HepG2 (cell line): ENCODE measurements around the gene ACSL4. TPM values are rescaled to one million over a fixed set of nuclear protein-coding genes. Genes with fewer than 3 reads are reported as not detected.

ENCODE experiments used
- CCDC6 ChIP-seq: sonication (generic); formaldehyde crosslinking; IDR thresholded peaks from 2 replicates; pipeline ENCODE4 v1.8.1; 2022; ENCODE audit warnings: mild to moderate bottlenecking, missing genetic modification reagents, moderate library complexity
- ESRRA ChIP-seq: sonication (generic); formaldehyde crosslinking; IDR thresholded peaks from 2 replicates; pipeline ENCODE4 v1.5.1; 2020; ENCODE audit warnings: mild to moderate bottlenecking, low read depth, missing genetic modification reagents
- GATAD2A ChIP-seq: IDR thresholded peaks from 2 replicates; pipeline ENCODE4 v1.6.1; 2016
- GRHL1 ChIP-seq: sonication (generic); formaldehyde crosslinking; conservative IDR thresholded peaks from 2 replicates; pipeline ENCODE4 v1.8.0; 2022; ENCODE audit warnings: missing genetic modification reagents
- HDAC6 ChIP-seq: fragments of 200-600 bp; sonication (generic); IDR thresholded peaks from 2 replicates; pipeline ENCODE4 v1.7.0; 2017; ENCODE audit warnings: mild to moderate bottlenecking, antibody characterized with exemption, low read length, low read depth
- KDM5B ChIP-seq: sonication (generic); formaldehyde crosslinking; IDR thresholded peaks from 2 replicates; pipeline ENCODE4 v1.4.0; 2020; ENCODE audit warnings: missing genetic modification reagents, mild to moderate bottlenecking, borderline replicate concordance
- MAZ ChIP-seq, 2 experiments: sonication (generic) in 1 of 2; formaldehyde crosslinking in 1 of 2; IDR thresholded peaks; 2 replicates each; pipeline versions ENCODE4 v1.5.0 to v1.6.1; 2012 to 2020; ENCODE audit warnings: low read depth in 2 of 2, mild to moderate bottlenecking in 2 of 2, borderline replicate concordance in 1 of 2, improper control_type of control experiment in 1 of 2, low read length in 1 of 2, missing genetic modification reagents in 1 of 2, moderate library complexity in 1 of 2
- MXD1 ChIP-seq: sonication (generic); formaldehyde crosslinking; IDR thresholded peaks from 2 replicates; pipeline ENCODE4 v1.4.0; 2020; ENCODE audit warnings: mild to moderate bottlenecking, missing genetic modification reagents
- MXI1 ChIP-seq: IDR thresholded peaks from 3 replicates; pipeline ENCODE4 v1.6.1; 2012; ENCODE audit warnings: low read depth, low read length, inconsistent platforms, borderline replicate concordance
- NR2F1 ChIP-seq, 2 experiments: fragments of 450-650 bp in 1 of 2; formaldehyde crosslinking in 1 of 2; IDR thresholded peaks; 2 replicates each; pipeline versions ENCODE4 v1.5.0 to v1.6.1; 2016 to 2020; ENCODE audit warnings: mild to moderate bottlenecking in 1 of 2, missing compliant biosample characterization in 1 of 2, missing genetic modification reagents in 1 of 2, moderate library complexity in 1 of 2
- RFXANK ChIP-seq: IDR thresholded peaks from 2 replicates; pipeline ENCODE4 v1.6.1; 2016
- SAP130 ChIP-seq: IDR thresholded peaks from 2 replicates; pipeline ENCODE4 v1.6.1; 2016; ENCODE audit warnings: low read depth
- SIN3B ChIP-seq: fragments of 150-350 bp; IDR thresholded peaks from 2 replicates; pipeline ENCODE4 v1.6.1; 2014; ENCODE audit warnings: low read length
- TFDP1 ChIP-seq: IDR thresholded peaks from 2 replicates; pipeline ENCODE4 v1.6.1; 2016; ENCODE audit warnings: missing compliant biosample characterization, missing genetic modification reagents, borderline replicate concordance
- THAP11 ChIP-seq: IDR thresholded peaks from 2 replicates; pipeline ENCODE4 v1.6.1; 2016; ENCODE audit warnings: missing biosample characterization, missing genetic modification reagents
- ZFYVE20 ChIP-seq: sonication (generic); formaldehyde crosslinking; IDR thresholded peaks from 2 replicates; pipeline ENCODE4 v1.8.0; 2023; ENCODE audit warnings: low read depth, mild to moderate bottlenecking, moderate library complexity, missing genetic modification reagents, borderline replicate concordance
- ZNF451 ChIP-seq: sonication (generic); formaldehyde crosslinking; IDR thresholded peaks from 2 replicates; pipeline ENCODE4 v1.5.0; 2020; ENCODE audit warnings: mild to moderate bottlenecking, missing genetic modification reagents
- polyA plus RNA-seq, 8 experiments: library from polyadenylated mRNA; depleted of rRNA in 3 of 8; stranded (reverse) in 7 of 8; unstranded in 1 of 8; fragments of >200 nt; fragmentation: Illumina TruSeq in 4 of 8; extraction: Trizol in 4 of 8; gene quantifications; 2 replicates each; pipeline versions ENCODE4 v1.2.1 to v1.2.3, GENCODE V29; 2011 to 2016; ENCODE audit warnings: low read depth in 4 of 8, missing spikeins in 1 of 8, mixed read lengths in 1 of 8; ENCODE audit not compliant: insufficient read depth in 1 of 8
- total RNA-seq, 5 experiments: library from RNA; depleted of rRNA; stranded (reverse); fragments of >200 nt; fragmentation: Illumina TruSeq; extraction: Trizol; gene quantifications; 2 replicates each; pipeline ENCODE4 v1.2.3, GENCODE V29; 2016; ENCODE audit warnings: low read depth in 1 of 5
- TF ChIP-seq, protein P1 (sequence below): sonication (generic); formaldehyde crosslinking; conservative IDR thresholded peaks from 2 replicates; pipeline ENCODE4 v1.4.0; 2020; ENCODE audit warnings: mild to moderate bottlenecking, missing genetic modification reagents, moderate library complexity

Gene ACSL4
- total and polyA plus RNA-seq, 2 of the 13 experiments (the other 11 are each of a cell fraction or from before 2014, with no cell fraction given) = 207 to 316 TPM

GRCh38 chrX:109732807-109733612 is at the start of gene ACSL4 (continued):
- TF ChIP-seq TFDP1 (CRISPR knock-in tag) (peak; percentile 15; the same call in 1 of the 2 replicates), CCDC6 (CRISPR knock-in tag) (peak; percentile 43; the same call in 1 of the 2 replicates), KDM5B (CRISPR knock-in tag) (0 out of 2 replicates have a peak, but pooled peaks have one; percentile 46), HDAC6 (no peak), SIN3B (no peak), ZNF451 (peak; percentile 9), RFXANK (CRISPR knock-in tag) (no peak), ESRRA (CRISPR knock-in tag) (no peak), THAP11 (CRISPR knock-in tag) (0 out of 2 replicates have a peak, but pooled peaks have one; percentile 15), GATAD2A (CRISPR knock-in tag) (peak; percentile 24; the same call in 1 of the 2 replicates), MXI1 (peak; percentile 66; the same call in 1 of the 3 replicates), MAZ (IDR thresholded peaks at IDR 0.05; ENCODE audit: borderline replicate concordance, low read depth, low read length) (0 out of 2 replicates have a peak, but pooled peaks have one; percentile 41), MAZ (CRISPR knock-in tag; IDR thresholded peaks at IDR 0.05; ENCODE audit: low read depth) (no peak), MXD1 (CRISPR knock-in tag) (0 out of 2 replicates have a peak, but pooled peaks have one; percentile 62), GRHL1 (CRISPR knock-in tag) (no peak), SAP130 (peak; percentile 26), ZFYVE20 (no peak), NR2F1 (CRISPR knock-in tag; IDR thresholded peaks at IDR 0.05) (no peak)
- TF ChIP-seq, protein P1, sequence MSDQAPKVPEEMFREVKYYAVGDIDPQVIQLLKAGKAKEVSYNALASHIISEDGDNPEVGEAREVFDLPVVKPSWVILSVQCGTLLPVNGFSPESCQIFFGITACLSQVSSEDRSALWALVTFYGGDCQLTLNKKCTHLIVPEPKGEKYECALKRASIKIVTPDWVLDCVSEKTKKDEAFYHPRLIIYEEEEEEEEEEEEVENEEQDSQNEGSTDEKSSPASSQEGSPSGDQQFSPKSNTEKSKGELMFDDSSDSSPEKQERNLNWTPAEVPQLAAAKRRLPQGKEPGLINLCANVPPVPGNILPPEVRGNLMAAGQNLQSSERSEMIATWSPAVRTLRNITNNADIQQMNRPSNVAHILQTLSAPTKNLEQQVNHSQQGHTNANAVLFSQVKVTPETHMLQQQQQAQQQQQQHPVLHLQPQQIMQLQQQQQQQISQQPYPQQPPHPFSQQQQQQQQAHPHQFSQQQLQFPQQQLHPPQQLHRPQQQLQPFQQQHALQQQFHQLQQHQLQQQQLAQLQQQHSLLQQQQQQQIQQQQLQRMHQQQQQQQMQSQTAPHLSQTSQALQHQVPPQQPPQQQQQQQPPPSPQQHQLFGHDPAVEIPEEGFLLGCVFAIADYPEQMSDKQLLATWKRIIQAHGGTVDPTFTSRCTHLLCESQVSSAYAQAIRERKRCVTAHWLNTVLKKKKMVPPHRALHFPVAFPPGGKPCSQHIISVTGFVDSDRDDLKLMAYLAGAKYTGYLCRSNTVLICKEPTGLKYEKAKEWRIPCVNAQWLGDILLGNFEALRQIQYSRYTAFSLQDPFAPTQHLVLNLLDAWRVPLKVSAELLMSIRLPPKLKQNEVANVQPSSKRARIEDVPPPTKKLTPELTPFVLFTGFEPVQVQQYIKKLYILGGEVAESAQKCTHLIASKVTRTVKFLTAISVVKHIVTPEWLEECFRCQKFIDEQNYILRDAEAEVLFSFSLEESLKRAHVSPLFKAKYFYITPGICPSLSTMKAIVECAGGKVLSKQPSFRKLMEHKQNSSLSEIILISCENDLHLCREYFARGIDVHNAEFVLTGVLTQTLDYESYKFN (CRISPR knock-in tag) = 0 out of 2 replicates have a peak, but pooled peaks have one; percentile 14
